ENCODE data around the gene STARD5. TPM values are rescaled to one million over a fixed set of nuclear protein-coding genes. Genes with fewer than 3 reads are reported as not detected.
A peak's percentile ranks its signal among the peaks of the same experiment; 100 is the strongest.

STARD5 gene
- total RNA-seq, 1 experiment from 2014 or later, result 3.4 TPM

GRCh38 chr15:81314378-81314777, 9.6 kb downstream of the STARD5 start:
- CTCF ChIA-PET, result no interaction called here
- Mint-ChIP-seq H3K4me3 (ENCODE audit: unreplicated experiment) (no peak overlapping the region), H3K27me3 (ENCODE audit: insufficient read depth, unreplicated experiment) (no peaks in the 10 kb centered on the region), H3K4me1 (ENCODE audit: insufficient read depth, unreplicated experiment) (peaks cover 24% of the 10 kb centered on the region), H3K36me3 (ENCODE audit: insufficient read depth, unreplicated experiment) (peaks cover 12% of the 10 kb centered on the region), H3K27ac (ENCODE audit: low read depth, unreplicated experiment) (no peak overlapping the region), H3K9me3 (ENCODE audit: unreplicated experiment) (no peaks in the 10 kb centered on the region)
- intact Hi-C loops (cut with micrococcal nuclease), result no loop called here
- POLR2A ChIA-PET, result no interaction called here
- no peak for TF ChIP-seq CTCF (IDR thresholded peaks at IDR 0.05; ENCODE audit: unreplicated experiment)
- BruUV-seq (replicated peaks), result no TSS peak
- DNase-seq (ENCODE audit: unreplicated experiment), result no peak

- H3K36me3 Mint-ChIP-seq (ENCODE audit: insufficient read depth, unreplicated experiment), result peaks cover 12% of the 10 kb centered on the region
- no TSS peak for BruUV-seq (replicated peaks)
- DNase-seq (ENCODE audit: unreplicated experiment), result peak; percentile 61
- ChIA-PET POLR2A (interaction anchor here (1.0 kb wide), 1 partner anchor 10 kb away, joined by 5 read pairs; the partner anchor contains the start of gene STARD5), CTCF (no interaction called here)
- H3K4me3 Mint-ChIP-seq (ENCODE audit: unreplicated experiment), result no peak overlapping the region
- TF ChIP-seq CTCF (IDR thresholded peaks at IDR 0.05; ENCODE audit: unreplicated experiment), result no peak
- no peak overlapping the region for H3K27ac Mint-ChIP-seq (ENCODE audit: low read depth, unreplicated experiment)
- no peaks in the 10 kb centered on the region for H3K9me3 Mint-ChIP-seq (ENCODE audit: unreplicated experiment)
- intact Hi-C loops (cut with micrococcal nuclease), result no loop called here
- H3K27me3 Mint-ChIP-seq (ENCODE audit: insufficient read depth, unreplicated experiment), result no peaks in the 10 kb centered on the region
- peaks cover 24% of the 10 kb centered on the region for H3K4me1 Mint-ChIP-seq (ENCODE audit: insufficient read depth, unreplicated experiment)
Observed at GRCh38 chr15:81313686-81314085, 10.3 kb downstream of the STARD5 start.

GRCh38 chr15:81312790-81313543, 11.0 kb downstream of the STARD5 start:
- ChIA-PET POLR2A (interaction anchor here (0.7 to 1.0 kb wide), 8 partner anchors 11 to 57 kb away, joined by 3 to 6 read pairs (median 3); partner anchors contain the start of gene STARD5), CTCF (interaction anchor here (1.0 kb wide), 1 partner anchor 38 kb away, joined by 4 read pairs; no protein-coding TSS in a partner anchor)
- intact Hi-C loops (cut with micrococcal nuclease), result no loop called here
- peaks cover 24% of the 10 kb centered on the region for H3K4me1 Mint-ChIP-seq (ENCODE audit: insufficient read depth, unreplicated experiment)
- DNase-seq (ENCODE audit: unreplicated experiment), result peak; percentile 99
- no peaks in the 10 kb centered on the region for H3K27me3 Mint-ChIP-seq (ENCODE audit: insufficient read depth, unreplicated experiment)
- peak overlapping the region; percentile 19 for H3K4me3 Mint-ChIP-seq (ENCODE audit: unreplicated experiment)
- no peaks in the 10 kb centered on the region for H3K9me3 Mint-ChIP-seq (ENCODE audit: unreplicated experiment)
- no TSS peak for BruUV-seq (replicated peaks)
- no peak overlapping the region for H3K27ac Mint-ChIP-seq (ENCODE audit: low read depth, unreplicated experiment)
- peaks cover 12% of the 10 kb centered on the region for H3K36me3 Mint-ChIP-seq (ENCODE audit: insufficient read depth, unreplicated experiment)
- TF ChIP-seq CTCF (IDR thresholded peaks at IDR 0.05; ENCODE audit: unreplicated experiment), result no peak

GRCh38 chr15:81311752-81312464, 12.0 kb downstream of the STARD5 start:
- Mint-ChIP-seq H3K4me3 (ENCODE audit: unreplicated experiment) (no peak overlapping the region), H3K36me3 (ENCODE audit: insufficient read depth, unreplicated experiment) (peaks cover 12% of the 10 kb centered on the region), H3K4me1 (ENCODE audit: insufficient read depth, unreplicated experiment) (peaks cover 24% of the 10 kb centered on the region), H3K9me3 (ENCODE audit: unreplicated experiment) (no peaks in the 10 kb centered on the region), H3K27ac (ENCODE audit: low read depth, unreplicated experiment) (no peak overlapping the region), H3K27me3 (ENCODE audit: insufficient read depth, unreplicated experiment) (no peaks in the 10 kb centered on the region)
- intact Hi-C loops (cut with micrococcal nuclease), result no loop called here
- DNase-seq (ENCODE audit: unreplicated experiment), result no peak
- no TSS peak for BruUV-seq (replicated peaks)
- POLR2A ChIA-PET, result interaction anchor here (0.5 to 1.7 kb wide), 4 partner anchors 11 to 752 kb away, joined by 3 to 7 read pairs (median 4); partner anchors contain the start of gene STARD5
- no peak for TF ChIP-seq CTCF (IDR thresholded peaks at IDR 0.05; ENCODE audit: unreplicated experiment)
- CTCF ChIA-PET, result interaction anchor here (4.4 kb wide), 1 partner anchor 46 kb away, joined by 16 read pairs; no protein-coding TSS in a partner anchor
